ENCODE measurements around the gene ATF7.

The ATF7 gene

DNA sequence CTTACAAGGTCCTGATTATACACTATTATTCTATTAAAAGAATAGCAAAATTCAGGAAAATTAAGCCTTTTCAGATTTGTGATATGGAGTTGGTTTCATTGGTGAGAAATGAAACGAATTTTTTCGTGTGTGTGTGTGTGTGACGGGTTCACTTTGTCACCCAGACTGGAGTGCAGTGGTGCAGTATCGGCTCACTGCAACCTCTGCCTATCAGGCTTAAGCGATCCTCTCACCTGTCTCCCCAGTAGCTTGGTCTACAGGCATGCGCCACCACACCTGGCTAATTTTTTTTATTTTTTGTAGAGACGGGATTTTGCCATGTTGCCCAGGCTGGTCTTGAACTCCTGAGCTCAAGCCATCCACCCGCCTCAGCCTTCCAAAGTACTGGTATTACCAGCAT is 164.6 kb downstream of the ATF7 start:
- TF ChIP-seq ZNF175 (tag by site-specific recombination; IDR thresholded peaks at IDR 0.05) (no peak), ZNF501 (tag by site-specific recombination; IDR thresholded peaks at IDR 0.05) (no peak), ZNF350 (tag by site-specific recombination; IDR thresholded peaks at IDR 0.05) (no peak), GLIS2 (tag by site-specific recombination; IDR thresholded peaks at IDR 0.05) (no peak), ZNF366 (tag by site-specific recombination; conservative IDR thresholded peaks at IDR 0.05) (no peak), WT1 (tag by site-specific recombination; IDR thresholded peaks at IDR 0.05) (no peak), ZNF423 (tag by site-specific recombination; IDR thresholded peaks at IDR 0.05) (no peak)
- TF ChIP-seq, protein P1, sequence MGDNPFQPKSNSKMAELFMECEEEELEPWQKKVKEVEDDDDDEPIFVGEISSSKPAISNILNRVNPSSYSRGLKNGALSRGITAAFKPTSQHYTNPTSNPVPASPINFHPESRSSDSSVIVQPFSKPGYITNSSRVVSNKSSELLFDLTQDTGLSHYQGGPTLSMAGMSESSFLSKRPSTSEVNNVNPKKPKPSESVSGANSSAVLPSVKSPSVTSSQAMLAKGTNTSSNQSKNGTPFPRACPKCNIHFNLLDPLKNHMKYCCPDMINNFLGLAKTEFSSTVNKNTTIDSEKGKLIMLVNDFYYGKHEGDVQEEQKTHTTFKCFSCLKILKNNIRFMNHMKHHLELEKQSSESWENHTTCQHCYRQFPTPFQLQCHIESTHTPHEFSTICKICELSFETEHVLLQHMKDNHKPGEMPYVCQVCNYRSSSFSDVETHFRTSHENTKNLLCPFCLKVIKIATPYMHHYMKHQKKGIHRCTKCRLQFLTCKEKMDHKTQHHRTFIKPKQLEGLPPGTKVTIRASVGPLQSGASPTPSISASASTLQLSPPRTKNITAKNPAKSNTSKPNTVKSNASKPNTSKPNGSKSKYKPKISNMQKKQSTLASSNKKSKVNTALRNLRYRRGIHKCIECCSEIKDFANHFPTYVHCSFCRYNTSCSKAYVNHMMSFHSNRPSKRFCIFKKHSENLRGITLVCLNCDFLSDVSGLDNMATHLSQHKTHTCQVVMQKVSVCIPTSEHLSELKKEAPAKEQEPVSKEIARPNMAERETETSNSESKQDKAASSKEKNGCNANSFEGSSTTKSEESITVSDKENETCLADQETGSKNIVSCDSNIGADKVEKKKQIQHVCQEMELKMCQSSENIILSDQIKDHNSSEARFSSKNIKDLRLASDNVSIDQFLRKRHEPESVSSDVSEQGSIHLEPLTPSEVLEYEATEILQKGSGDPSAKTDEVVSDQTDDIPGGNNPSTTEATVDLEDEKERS (tag by site-specific recombination; IDR thresholded peaks at IDR 0.05), result no peak
- TF ChIP-seq, protein P2, sequence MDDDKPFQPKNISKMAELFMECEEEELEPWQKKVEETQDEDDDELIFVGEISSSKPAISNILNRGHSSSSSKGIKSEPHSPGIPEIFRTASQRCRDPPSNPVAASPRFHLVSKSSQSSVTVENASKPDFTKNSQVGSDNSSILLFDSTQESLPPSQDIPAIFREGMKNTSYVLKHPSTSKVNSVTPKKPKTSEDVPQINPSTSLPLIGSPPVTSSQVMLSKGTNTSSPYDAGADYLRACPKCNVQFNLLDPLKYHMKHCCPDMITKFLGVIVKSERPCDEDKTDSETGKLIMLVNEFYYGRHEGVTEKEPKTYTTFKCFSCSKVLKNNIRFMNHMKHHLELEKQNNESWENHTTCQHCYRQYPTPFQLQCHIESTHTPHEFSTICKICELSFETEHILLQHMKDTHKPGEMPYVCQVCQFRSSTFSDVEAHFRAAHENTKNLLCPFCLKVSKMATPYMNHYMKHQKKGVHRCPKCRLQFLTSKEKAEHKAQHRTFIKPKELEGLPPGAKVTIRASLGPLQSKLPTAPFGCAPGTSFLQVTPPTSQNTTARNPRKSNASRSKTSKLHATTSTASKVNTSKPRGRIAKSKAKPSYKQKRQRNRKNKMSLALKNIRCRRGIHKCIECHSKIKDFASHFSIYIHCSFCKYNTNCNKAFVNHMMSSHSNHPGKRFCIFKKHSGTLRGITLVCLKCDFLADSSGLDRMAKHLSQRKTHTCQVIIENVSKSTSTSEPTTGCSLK (tag by site-specific recombination; IDR thresholded peaks at IDR 0.05), result no peak
- TF ChIP-seq, protein P3, sequence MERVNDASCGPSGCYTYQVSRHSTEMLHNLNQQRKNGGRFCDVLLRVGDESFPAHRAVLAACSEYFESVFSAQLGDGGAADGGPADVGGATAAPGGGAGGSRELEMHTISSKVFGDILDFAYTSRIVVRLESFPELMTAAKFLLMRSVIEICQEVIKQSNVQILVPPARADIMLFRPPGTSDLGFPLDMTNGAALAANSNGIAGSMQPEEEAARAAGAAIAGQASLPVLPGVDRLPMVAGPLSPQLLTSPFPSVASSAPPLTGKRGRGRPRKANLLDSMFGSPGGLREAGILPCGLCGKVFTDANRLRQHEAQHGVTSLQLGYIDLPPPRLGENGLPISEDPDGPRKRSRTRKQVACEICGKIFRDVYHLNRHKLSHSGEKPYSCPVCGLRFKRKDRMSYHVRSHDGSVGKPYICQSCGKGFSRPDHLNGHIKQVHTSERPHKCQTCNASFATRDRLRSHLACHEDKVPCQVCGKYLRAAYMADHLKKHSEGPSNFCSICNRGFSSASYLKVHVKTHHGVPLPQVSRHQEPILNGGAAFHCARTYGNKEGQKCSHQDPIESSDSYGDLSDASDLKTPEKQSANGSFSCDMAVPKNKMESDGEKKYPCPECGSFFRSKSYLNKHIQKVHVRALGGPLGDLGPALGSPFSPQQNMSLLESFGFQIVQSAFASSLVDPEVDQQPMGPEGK (tag by site-specific recombination; IDR thresholded peaks at IDR 0.05), result no peak
- TF ChIP-seq, protein P4, sequence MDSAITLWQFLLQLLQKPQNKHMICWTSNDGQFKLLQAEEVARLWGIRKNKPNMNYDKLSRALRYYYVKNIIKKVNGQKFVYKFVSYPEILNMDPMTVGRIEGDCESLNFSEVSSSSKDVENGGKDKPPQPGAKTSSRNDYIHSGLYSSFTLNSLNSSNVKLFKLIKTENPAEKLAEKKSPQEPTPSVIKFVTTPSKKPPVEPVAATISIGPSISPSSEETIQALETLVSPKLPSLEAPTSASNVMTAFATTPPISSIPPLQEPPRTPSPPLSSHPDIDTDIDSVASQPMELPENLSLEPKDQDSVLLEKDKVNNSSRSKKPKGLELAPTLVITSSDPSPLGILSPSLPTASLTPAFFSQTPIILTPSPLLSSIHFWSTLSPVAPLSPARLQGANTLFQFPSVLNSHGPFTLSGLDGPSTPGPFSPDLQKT (IDR thresholded peaks at IDR 0.05; ENCODE audit: borderline replicate concordance, low read depth, low read length), result no peak
- TF ChIP-seq, protein P5, sequence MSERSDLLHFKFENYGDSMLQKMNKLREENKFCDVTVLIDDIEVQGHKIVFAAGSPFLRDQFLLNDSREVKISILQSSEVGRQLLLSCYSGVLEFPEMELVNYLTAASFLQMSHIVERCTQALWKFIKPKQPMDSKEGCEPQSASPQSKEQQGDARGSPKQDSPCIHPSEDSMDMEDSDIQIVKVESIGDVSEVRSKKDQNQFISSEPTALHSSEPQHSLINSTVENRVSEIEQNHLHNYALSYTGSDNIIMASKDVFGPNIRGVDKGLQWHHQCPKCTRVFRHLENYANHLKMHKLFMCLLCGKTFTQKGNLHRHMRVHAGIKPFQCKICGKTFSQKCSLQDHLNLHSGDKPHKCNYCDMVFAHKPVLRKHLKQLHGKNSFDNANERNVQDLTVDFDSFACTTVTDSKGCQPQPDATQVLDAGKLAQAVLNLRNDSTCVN (tag by site-specific recombination; optimal IDR thresholded peaks at IDR 0.05), result no peak
- peaks cover 98 to 99% of the 10 kb centered on the region in 2 experiments for H3K36me3 ChIP-seq (ENCODE audit: control insufficient read depth in 2 of 2, insufficient read depth in 1 of 2, low read length in 2 of 2)
- H3K9me3 ChIP-seq (ENCODE audit: control insufficient read depth, insufficient read depth, low read depth, low read length), result no peaks in the 10 kb centered on the region
- ChIA-PET POLR2A (interaction anchor here (1.8 kb wide), 1 partner anchor 11 kb away, joined by 6 read pairs; no protein-coding TSS in a partner anchor), CTCF (interaction anchor here (0.5 to 3.1 kb wide), 3 partner anchors 10 to 20 kb away, joined by 3 to 17 read pairs (median 4); no protein-coding TSS in a partner anchor)
- H3K27ac ChIP-seq (ENCODE audit: extremely low read depth, low read depth, low read length), result no peak overlapping the region
- no peak overlapping the region for H3K4me3 ChIP-seq (ENCODE audit: low read depth, low read length)
- no peaks in the 10 kb centered on the region for H3K4me1 ChIP-seq (ENCODE audit: control insufficient read depth, insufficient read depth, low read length)

DNA sequence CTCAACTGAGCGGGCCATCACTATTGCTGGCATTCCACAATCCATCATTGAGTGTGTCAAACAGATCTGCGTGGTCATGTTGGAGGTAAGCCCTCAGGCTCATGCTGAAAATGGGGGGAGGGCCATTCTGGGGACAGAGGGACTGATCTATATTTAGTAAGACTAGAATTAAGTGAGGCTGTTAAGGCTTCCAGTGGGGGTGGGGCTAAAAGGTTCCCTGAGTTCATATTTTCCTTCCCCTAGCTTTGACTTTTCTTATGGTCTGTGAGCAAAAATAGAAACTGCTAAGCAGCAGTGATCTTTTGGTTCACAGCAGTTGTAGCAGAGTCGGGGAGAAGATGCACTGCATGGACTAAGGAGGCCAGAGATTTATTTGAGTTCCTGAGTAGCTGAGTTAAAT is 165.1 kb downstream of the ATF7 start:
- Histone ChIP-seq H3K4me3 (ENCODE audit: low read depth, low read length) (no peak overlapping the region), H3K9me3 (ENCODE audit: control insufficient read depth, insufficient read depth, low read depth, low read length) (no peaks in the 10 kb centered on the region), H3K36me3 (ENCODE audit: control insufficient read depth in 2 of 2, insufficient read depth in 1 of 2, low read length in 2 of 2) (peaks cover 98 to 99% of the 10 kb centered on the region in 2 experiments), H3K4me1 (ENCODE audit: control insufficient read depth, insufficient read depth, low read length) (no peaks in the 10 kb centered on the region), H3K27ac (ENCODE audit: extremely low read depth, low read depth, low read length) (no peak overlapping the region)
- TF ChIP-seq ZNF544 (tag by site-specific recombination; IDR thresholded peaks at IDR 0.05) (no peak), ZNF138 (tag by site-specific recombination; IDR thresholded peaks at IDR 0.05; ENCODE audit: borderline replicate concordance) (no peak)
- ChIA-PET CTCF (interaction anchor here (0.5 to 3.1 kb wide), 4 partner anchors 10 to 108 kb away, joined by 3 to 17 read pairs (median 4); no protein-coding TSS in a partner anchor), POLR2A (interaction anchor here (0.5 to 1.8 kb wide), 2 partner anchors 8 to 12 kb away, joined by 3 to 6 read pairs; no protein-coding TSS in a partner anchor)

All from HEK293 (cell line).